ENCODE data around the gene FAM72A.
"Not testable (repeated sequence)": the region's sequence is repeated elsewhere in the genome, so short reads cannot be mapped to it uniquely, and the experiment has no call there.

The FAM72A gene

GRCh38 chr1:206215600-206216392, 13.2 kb upstream of the FAM72A start:
- DNase-seq = not testable (repeated sequence)

DNA sequence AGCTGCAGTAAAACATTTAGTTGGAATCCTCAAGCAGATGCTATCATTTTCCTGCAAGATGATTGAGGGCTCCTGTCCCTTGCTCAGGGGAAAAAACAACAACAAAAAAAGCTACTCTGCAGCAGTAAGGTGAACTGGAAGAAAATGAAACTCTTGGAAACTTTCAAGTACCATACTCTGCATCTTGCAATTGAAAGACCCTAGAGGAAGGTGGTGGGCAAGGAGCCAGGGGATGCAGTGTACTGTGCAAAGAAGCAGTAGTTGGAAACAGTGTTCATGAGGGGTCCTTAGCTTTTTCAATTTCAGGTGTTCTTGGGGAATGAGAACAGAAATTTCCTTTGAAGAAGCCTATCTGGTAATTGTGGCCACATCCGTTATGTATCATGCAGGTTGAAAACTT, 8.2 kb upstream of the FAM72A start:
- peak; percentile 8 for DNase-seq

DNA sequence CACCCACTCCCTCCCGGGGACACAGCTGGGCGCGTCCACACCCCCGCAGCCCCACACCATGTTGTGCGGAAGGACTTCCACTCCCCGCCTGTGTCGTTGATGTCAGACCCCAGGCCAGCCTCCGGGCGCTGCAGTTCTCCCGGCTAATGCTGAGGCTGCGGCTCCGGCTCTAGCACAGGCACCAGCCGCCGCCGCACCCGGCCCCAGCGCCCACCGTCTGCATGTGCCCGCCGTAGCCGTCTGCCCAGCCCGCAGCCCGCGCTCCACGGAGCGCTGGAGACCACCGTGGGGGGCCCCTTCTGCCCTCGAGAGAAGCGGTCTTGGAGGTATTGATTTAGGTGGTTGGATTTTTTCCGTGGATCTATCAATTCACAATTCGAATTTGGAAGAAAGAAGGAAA, 2.9 kb upstream of the FAM72A start:
- not testable (repeated sequence) for DNase-seq

DNA sequence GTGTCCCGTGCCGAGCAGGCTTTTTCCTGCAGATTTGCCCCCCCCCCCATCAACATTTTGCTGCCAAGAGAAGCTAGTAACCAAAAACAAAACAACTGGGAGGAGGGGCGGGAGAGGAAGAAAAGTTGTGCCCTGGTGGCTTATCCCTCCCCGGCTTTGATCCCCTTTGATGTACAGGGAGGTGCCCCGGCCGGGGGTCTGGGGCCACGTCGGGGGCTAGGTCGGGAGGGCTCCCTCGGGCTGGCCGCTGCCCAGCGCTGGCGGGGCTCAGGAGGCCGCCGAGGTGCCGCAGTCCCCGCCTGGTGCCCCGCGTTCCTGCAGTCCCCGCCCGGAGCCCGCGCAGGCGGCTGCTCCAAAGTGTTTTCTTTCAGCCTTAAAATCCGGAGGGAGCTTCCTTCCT, 2.2 kb upstream of the FAM72A start:
- DNase-seq = peak; percentile 45

DNA sequence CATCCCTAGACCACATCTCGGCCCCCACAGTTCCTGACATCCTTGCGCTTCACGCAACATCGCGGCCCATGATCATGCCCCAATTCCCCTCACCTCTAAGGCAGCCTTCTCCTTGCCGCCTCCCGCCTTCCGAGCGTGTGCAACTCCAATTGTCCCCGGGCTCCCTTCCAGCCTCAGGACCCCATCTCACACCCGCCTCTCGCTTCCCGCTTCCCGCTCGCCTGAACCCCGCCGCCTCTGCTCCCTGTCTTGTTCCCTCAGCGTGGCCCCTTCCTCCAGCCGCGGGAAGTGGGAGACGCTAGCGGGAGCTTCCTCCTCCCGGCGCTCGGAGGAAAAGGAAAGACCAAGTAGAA, 1.5 kb upstream of the FAM72A start:
- not testable (repeated sequence) for DNase-seq

- peak; percentile 87 for DNase-seq
Measured at GRCh38 chr1:206203364-206204158, 922 bp upstream of the FAM72A start, which contains the start of gene SRGAP2. SRGAP2 (plus strand) TSS chr1:206203541; CDS start chr1:206205971, 2,430 bp downstream.

DNA sequence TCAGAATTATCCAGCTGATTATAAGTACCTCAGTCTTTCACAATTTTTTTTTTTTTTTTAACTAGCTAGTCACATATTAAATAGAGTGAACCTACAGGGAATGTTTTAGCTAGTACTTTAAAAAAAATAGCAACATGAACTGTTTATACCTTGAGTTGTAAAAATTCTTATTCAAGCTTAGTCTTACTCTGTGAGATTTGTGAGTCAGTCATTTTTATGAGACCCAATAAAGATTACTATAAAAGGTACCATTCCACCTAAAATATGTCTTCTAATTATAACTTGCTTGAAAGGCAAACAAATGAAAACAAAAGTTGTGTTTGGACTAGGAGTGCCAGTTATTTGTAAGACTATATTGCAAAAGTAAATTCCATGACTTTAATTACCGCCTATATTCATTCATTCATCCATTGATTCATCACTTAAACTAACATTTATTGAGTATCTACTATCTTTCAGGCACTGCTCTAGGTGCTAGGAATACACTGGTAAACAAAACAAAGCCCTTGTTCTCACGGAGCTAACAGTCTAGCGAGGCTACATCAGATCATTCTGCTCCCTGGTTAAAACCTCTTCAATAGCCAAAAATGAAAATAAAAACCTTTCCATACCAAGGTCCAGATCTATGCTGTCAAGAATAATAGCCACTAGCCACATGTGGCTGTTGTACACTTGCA, 5.8 kb downstream of the FAM72A start:
- not testable (repeated sequence) for DNase-seq

DNA sequence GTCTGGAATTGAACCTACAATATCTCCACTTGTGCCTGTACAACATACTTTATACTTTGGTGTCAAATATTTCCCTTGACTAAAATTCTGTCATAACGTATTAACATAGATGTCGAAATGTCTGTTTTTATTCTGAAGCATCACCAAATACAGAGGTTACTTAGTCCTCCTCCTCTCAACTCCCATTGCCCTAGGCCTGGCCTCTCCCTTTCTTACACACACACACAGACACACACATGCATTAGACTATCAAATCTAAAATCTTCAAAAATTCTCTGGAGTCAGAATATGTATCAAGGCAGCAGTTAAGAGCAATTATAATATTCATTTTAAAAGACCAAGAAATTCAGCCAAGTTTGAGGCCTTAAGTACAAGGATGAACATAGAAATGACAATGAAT, 7.5 kb downstream of the FAM72A start:
- not testable (repeated sequence) for DNase-seq

DNA sequence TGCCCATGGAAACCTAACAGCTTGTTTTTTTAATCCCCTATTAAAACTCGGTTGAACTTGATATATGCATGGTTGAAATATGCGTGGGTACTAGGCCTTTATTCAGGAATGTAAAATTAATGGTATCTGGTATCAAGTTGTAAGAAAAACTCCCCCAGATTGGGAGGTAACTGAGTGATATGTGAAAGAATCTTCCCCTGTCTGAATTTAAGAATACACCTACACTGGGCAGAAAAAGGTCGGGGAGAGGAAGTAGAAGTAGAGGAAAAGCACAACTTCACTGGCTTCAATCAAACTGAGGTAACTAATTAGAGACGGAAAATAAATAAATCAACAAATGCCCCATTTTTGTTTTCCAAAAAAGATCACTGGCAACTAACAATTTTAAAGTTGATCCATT, 15.8 kb downstream of the FAM72A start:
- not testable (repeated sequence) for DNase-seq

DNA sequence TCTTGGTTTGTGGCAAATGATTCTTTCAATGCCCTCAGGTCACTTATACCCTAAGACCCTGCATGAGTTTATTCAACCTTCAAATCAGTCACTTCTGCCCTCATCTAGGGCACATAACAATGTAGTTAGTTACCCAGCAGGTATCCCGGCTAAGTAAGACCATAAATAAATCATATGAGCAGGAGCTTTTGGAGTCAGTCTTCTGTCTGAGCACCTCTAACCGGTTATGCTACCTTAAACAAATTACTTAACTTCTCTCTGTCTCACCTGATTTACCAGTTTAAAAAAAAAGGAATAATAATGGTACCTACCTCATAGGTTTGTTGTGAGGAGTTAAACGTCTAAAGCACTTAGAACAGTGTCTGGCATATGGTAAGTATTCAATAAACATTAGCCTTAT, 16.9 kb downstream of the FAM72A start:
- DNase-seq = not testable (repeated sequence)

DNA sequence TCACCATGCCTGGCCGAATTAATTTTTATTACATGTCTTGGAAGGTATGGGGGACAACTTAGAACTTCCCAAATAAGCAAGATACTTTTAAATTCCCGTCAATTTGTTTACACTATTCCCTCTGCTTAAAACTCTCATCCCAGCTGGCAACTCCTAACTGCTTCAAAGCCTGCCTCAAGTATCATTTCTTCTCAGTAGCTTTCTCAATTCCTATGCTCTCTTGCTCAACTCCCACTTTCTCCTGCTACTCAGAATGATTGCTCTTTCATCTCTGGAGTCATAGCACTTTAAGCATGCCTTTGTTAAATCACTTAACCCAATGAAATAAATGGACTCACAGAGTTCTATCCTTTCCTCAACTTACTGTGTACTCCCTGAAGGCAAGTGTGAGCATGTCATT, 18.9 kb downstream of the FAM72A start:
- DNase-seq = not testable (repeated sequence)

- DNase-seq = not testable (repeated sequence)
Measured at GRCh38 chr1:206182368-206183317, 20.0 kb downstream of the FAM72A start.

GRCh38 chr1:206179666-206180065, 23.0 kb downstream of the FAM72A start:
- DNase-seq = not testable (repeated sequence)

DNA sequence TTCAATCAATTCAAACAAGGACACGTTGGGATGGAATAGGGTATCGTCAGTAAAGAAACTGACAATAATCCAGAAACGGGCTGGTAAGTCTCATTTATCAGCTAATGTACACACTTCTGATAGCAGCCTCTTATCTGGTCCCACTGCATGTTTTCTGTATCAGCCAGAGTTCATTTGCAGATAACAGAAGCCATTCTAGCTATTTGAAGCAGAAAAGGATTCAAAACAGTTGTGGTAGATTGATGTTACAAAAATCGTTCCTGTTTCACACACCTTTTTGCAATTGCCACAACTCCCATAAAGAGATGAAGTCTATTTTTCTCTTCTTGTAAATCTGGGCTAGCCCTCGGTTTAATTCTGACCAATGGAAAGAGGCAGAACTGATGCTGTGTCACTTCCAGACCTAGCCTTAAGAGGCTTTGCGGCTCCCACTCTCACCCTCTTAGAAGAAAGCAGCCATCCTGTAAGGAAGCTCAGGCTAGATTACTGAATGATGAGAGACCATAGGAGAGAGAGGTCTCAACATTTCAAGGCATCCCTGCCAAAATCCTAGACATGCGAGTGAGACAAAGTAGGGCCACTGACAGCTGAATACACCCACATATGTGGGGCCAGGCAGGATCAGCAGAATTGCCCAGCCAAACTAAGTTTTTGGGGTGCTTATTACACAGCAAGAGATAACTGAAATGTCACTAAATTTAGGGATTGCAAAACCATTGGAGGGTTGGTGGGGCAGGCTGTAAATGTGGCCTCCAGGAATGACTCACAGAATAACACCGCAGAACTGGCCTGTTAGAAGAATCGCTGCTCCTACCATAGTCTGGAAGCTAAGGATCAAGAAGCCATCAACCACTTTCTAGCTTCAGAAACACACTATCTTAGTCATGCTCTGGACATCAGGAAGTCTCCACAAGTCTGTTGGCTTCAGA, 24.3 kb downstream of the FAM72A start:
- DNase-seq = not testable (repeated sequence)

DNA sequence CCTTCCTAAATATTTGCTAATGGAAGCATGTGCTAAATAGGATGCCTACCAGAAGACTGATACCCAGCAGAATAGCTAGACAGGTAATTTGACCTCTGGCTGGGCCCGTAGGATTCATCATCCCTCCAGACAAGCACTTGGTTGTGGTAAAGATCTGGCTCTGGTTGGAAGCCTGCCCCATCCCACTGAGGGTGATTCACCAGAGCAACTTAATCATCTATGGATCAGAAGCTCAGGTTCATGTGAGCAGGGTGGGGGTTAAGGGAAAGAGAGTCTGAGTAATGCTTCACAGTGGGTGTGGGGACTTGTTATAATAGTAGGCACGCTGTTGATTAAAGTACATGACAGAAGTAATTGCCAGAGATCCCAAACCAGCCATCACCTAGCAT, 26.5 kb downstream of the FAM72A start:
- not testable (repeated sequence) for DNase-seq

DNA sequence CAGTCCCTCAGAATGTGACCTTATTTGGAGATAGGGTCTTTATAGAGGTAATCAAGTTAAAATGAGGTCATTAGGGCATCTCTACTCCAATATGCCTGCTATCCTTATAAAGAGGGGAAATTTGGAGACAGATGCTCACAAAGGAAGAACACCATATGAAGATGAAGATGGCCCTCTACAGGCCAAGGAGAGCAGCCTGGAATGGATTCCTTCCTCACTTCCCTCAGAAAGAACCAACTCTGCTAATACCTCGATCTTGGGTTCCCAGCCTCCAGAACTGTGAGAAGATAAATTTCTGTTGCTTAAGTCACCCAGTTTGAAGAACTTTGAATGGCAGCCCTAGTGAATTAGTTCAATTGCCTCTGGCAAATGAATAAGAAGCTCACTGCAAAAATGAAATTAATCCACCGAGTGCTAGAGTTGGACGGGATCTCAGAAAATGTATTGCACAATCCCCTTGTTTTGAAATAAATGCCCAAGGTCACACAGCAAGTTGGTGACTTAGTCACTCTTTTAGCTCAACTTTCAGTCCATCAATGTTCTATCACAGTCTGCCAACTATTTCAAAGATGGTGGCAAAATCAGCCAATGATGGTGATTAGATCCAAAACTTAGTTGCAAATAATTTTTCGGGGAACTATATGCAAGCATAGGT, 27.1 kb downstream of the FAM72A start:
- DNase-seq = peak; percentile 1

DNA sequence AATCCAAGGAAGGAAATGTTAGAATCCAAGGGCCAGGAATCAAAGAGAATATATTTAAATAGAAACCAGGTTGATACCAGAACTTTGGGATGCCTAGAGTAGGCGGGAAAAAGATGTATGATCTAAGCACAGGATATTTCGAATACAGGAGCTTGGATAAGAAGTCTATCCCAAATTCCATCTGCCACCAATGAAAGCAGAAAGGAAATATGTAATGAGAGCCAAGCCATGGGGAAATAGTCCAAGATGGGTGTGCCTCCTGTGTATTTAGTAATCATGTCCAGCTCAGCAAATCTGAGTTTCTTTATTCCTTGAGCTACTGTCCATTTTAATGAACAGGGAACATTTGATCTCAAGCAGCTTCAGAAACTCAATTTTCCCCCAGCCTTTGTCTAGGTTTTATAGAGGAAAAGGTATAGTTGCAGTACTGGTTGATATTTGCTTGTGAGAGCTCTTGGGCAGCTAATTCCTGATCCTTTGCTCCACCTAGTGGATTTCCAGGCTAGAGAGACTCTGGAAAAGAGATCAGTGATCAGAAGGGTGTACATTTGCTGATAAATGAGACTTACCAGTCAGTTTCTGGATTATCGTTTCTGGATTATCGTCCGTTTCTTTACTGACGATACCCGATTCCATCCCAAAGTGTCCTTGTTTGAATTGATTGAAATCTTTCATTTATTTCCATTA, 28.3 kb downstream of the FAM72A start:
- not testable (repeated sequence) for DNase-seq

- DNase-seq = not testable (repeated sequence)
Measured at GRCh38 chr1:206173110-206173719, 29.4 kb downstream of the FAM72A start.

GRCh38 chr1:206169794-206170193, 32.8 kb downstream of the FAM72A start:
- DNase-seq = not testable (repeated sequence)
